ENCODE measurements around the gene BAD.

Gene BAD

DNA sequence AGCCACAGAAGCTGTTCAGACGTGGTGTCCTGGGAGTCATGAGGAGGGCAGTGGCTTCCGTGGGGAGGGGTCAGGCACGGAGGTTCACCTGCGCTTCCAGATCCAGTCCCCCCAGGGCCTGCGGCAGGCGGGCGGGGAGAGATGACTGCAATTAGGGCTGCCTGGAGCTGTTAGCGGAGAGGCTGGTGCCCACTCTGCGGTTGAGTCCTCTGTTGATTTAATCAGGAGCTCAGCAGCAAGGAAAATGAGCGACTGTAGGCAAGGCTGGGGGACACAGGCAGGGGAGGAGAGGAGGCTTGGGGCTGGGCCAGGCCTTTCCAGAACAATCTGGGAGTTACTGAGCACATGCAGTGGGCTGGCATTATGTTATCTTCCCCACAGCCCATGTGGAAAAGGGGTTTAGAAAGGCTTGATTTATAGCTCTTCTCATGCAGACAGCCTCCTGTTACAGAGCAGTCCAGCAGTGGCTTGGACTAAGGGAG, 20.1 kb downstream of the BAD start:
- TF ChIP-seq FOXK2 (IDR thresholded peaks at IDR 0.05) (no peak), HDGF (IDR thresholded peaks at IDR 0.05; ENCODE audit: borderline replicate concordance) (no peak), CTBP1 (IDR thresholded peaks at IDR 0.05; ENCODE audit: borderline replicate concordance) (no peak), FOXA1 (IDR thresholded peaks at IDR 0.05) (no peak), FOXM1 (IDR thresholded peaks at IDR 0.05; ENCODE audit: borderline replicate concordance) (no peak), TARDBP (IDR thresholded peaks at IDR 0.05) (no peak), LEF1 (IDR thresholded peaks at IDR 0.05; ENCODE audit: borderline replicate concordance) (no peak), BHLHE40 (IDR thresholded peaks at IDR 0.05; ENCODE audit: borderline replicate concordance) (no peak), ELF4 (IDR thresholded peaks at IDR 0.05) (no peak), SP1 (IDR thresholded peaks at IDR 0.05) (no peak), L3MBTL2 (conservative IDR thresholded peaks at IDR 0.05) (no peak), NFRKB (IDR thresholded peaks at IDR 0.05) (no peak), ZNF384 (IDR thresholded peaks at IDR 0.05) (no peak), SUZ12 (IDR thresholded peaks at IDR 0.05) (no peak), ARNT (IDR thresholded peaks at IDR 0.05) (no peak)
- TF ChIP-seq, protein P1, sequence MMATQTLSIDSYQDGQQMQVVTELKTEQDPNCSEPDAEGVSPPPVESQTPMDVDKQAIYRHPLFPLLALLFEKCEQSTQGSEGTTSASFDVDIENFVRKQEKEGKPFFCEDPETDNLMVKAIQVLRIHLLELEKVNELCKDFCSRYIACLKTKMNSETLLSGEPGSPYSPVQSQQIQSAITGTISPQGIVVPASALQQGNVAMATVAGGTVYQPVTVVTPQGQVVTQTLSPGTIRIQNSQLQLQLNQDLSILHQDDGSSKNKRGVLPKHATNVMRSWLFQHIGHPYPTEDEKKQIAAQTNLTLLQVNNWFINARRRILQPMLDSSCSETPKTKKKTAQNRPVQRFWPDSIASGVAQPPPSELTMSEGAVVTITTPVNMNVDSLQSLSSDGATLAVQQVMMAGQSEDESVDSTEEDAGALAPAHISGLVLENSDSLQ (IDR thresholded peaks at IDR 0.05), result no peak
- ChIA-PET POLR2A (interaction anchor here (0.6 to 2.3 kb wide), 6 partner anchors 17 to 79 kb away, joined by 3 to 5 read pairs (median 3); partner anchors contain the start of genes PPP1R14B, STIP1 and TRMT112), CTCF (no interaction called here)
- no peak for DNase-seq (ENCODE audit: extremely low spot score)

DNA sequence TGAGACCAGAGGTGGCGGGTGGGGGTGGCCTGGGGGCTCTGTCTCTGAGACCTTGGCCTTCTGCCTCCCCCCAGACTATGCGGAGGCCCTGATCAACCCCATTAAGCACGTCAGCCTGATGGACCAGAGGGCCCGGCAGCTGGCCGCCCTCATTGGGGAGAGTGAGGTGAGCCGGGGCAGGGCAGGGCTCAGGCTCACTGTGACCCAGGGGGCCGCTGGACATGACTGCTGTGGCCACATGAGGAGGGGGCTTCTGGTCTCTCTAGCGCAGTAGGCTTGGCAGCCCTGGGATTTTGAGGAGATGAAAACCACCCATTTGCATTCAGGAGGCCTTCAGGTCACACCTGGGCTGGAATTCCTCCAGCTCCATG, 20.5 kb downstream of the BAD start:
- no peak for DNase-seq (ENCODE audit: extremely low spot score)
- CTCF ChIA-PET, result no interaction called here
- POLR2A ChIA-PET, result interaction anchor here (0.6 to 2.3 kb wide), 7 partner anchors 13 to 78 kb away, joined by 3 to 5 read pairs (median 3); partner anchors contain the start of genes PLCB3, PPP1R14B, STIP1 and TRMT112
- TF ChIP-seq SUZ12 (IDR thresholded peaks at IDR 0.05) (no peak), ZNF384 (IDR thresholded peaks at IDR 0.05) (no peak), TARDBP (IDR thresholded peaks at IDR 0.05) (no peak), FOXM1 (IDR thresholded peaks at IDR 0.05; ENCODE audit: borderline replicate concordance) (no peak), FOXA1 (IDR thresholded peaks at IDR 0.05) (no peak), HDGF (IDR thresholded peaks at IDR 0.05; ENCODE audit: borderline replicate concordance) (no peak), LEF1 (IDR thresholded peaks at IDR 0.05; ENCODE audit: borderline replicate concordance) (no peak), BHLHE40 (IDR thresholded peaks at IDR 0.05; ENCODE audit: borderline replicate concordance) (no peak), ELF4 (IDR thresholded peaks at IDR 0.05) (no peak), CTBP1 (IDR thresholded peaks at IDR 0.05; ENCODE audit: borderline replicate concordance) (no peak), L3MBTL2 (conservative IDR thresholded peaks at IDR 0.05) (no peak), ARNT (IDR thresholded peaks at IDR 0.05) (no peak), NFRKB (IDR thresholded peaks at IDR 0.05) (no peak), SP1 (IDR thresholded peaks at IDR 0.05) (no peak), FOXK2 (IDR thresholded peaks at IDR 0.05) (no peak)

DNA sequence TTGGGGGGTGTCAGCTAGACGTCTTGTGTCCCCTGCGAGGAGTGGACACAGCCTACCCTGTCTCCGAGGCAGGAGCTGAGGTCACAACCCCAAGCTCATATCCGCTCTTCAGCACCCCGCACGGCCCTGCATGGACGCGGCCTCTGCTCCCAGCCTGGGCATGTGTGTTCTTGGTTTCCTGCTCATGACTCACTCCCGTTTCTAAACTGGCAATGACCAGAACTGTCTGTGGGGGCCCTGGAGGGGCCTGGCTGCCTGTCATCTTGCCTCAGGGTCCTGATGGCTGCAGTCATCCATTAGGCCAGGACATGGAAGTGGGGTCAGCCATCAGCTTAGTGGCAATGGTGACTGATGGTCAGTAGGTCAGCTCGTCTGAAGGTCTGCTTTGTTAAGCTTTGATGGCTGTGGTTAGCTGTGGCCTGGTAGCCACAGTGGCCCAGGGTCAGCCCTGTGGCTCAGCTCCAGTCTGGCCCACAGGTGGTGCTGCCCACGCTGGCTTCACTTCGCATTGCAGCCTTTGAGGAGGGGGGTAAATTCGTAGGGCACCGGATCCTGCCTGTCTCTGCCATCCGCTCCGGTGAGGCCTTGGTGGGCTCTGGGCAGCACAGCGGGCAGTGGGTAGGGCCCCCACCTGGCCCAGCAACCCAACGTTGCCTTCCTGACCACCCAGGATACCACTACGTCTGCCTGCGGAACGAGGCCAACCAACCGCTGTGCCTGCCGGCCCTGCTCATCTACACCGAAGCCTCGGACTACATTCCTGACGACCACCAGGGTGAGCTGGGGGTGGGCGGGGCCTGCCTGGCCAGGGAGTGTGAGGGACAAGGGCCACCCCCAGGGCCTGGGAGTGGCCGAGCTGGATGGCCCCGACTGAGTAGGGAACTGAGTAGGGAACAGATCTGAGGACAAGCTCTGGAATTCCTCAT, 21.2 kb downstream of the BAD start:
- no peak for DNase-seq (ENCODE audit: extremely low spot score)
- ChIA-PET POLR2A (interaction anchor here (0.6 to 2.3 kb wide), 5 partner anchors 8 to 54 kb away, joined by 3 to 5 read pairs (median 4); partner anchors contain the start of genes PLCB3, PPP1R14B and TRMT112), CTCF (no interaction called here)
- no peak for TF ChIP-seq L3MBTL2 (conservative IDR thresholded peaks at IDR 0.05)
- TF ChIP-seq TARDBP (IDR thresholded peaks at IDR 0.05), result no peak
- no peak for TF ChIP-seq LEF1 (IDR thresholded peaks at IDR 0.05; ENCODE audit: borderline replicate concordance)

DNA sequence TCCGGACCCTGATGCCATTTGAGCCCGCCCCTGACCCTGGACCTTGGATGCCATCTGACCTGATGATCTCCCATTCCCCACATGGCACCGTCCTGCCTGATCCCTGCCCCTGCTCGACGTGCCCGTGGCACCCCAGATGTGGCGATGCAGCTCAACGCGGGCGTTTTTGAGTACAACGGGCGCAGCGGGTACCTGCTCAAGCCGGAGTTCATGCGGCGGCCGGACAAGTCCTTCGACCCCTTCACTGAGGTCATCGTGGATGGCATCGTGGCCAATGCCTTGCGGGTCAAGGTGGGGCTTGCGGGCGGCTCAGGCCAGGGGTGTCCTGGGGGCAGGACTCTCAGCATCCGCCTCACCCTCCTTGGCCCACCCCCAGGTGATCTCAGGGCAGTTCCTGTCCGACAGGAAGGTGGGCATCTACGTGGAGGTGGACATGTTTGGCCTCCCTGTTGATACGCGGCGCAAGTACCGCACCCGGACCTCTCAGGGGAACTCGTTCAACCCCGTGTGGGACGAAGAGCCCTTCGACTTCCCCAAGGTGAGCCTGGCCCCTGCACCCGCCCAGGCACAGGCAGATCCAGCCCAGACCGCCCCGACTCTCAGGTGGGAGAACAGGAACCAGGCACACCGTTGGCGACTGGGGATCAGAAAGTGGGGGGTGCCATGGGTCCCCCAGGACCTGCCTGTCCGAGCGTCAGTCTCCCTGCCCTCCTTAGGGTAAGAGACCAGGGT, 22.0 kb downstream of the BAD start:
- ChIA-PET POLR2A (interaction anchor here (1.6 kb wide), 1 partner anchor 9 kb away, joined by 4 read pairs; no protein-coding TSS in a partner anchor), CTCF (no interaction called here)
- DNase-seq (ENCODE audit: extremely low spot score), result no peak
- TF ChIP-seq, protein P1 (IDR thresholded peaks at IDR 0.05), result no peak
- TF ChIP-seq LEF1 (IDR thresholded peaks at IDR 0.05; ENCODE audit: borderline replicate concordance) (no peak), TARDBP (IDR thresholded peaks at IDR 0.05) (no peak), FOXK2 (IDR thresholded peaks at IDR 0.05) (no peak), NFRKB (IDR thresholded peaks at IDR 0.05) (no peak), ARNT (IDR thresholded peaks at IDR 0.05) (no peak), BHLHE40 (IDR thresholded peaks at IDR 0.05; ENCODE audit: borderline replicate concordance) (no peak), HDGF (IDR thresholded peaks at IDR 0.05; ENCODE audit: borderline replicate concordance) (no peak), FOXA1 (IDR thresholded peaks at IDR 0.05) (no peak)

DNA sequence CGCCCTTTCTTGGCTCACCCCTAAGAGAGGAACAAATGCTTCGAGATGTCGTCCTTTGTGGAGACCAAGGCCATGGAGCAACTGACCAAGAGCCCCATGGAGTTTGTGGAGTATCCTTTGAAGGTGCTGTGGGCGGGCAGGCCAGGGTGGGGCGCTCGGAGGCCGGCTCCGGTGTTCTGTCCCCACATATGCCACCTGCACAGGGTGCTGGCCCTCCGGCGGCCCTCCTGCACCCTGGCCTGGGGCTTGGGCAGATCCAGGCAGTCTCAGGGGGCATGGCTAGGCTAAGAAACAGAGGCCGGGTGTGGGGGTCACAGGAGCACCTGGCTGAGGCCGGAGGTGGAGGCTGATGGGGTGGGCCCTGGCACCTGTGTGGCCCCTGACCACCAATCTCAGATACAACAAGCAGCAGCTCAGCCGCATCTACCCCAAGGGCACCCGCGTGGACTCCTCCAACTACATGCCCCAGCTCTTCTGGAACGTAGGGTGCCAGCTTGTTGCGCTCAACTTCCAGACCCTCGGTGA, 22.8 kb downstream of the BAD start:
- TF ChIP-seq TARDBP (IDR thresholded peaks at IDR 0.05), result no peak
- no peak for TF ChIP-seq HDGF (IDR thresholded peaks at IDR 0.05; ENCODE audit: borderline replicate concordance)
- no peak for TF ChIP-seq ARNT (IDR thresholded peaks at IDR 0.05)
- no peak for TF ChIP-seq LEF1 (IDR thresholded peaks at IDR 0.05; ENCODE audit: borderline replicate concordance)
- ChIA-PET POLR2A (interaction anchor here (1.4 to 1.6 kb wide), 2 partner anchors 10 to 56 kb away, joined by 3 to 4 read pairs; partner anchors contain the start of gene PRDX5), CTCF (no interaction called here)
- no peak for DNase-seq (ENCODE audit: extremely low spot score)
